Ishikawa (cell line): ENCODE measurements around the gene SUMF2.

Source experiments
- CEBPB ChIP-seq: IDR thresholded peaks from 2 replicates; pipeline ENCODE4 v1.6.1; 2012
- CREB1 ChIP-seq: IDR thresholded peaks from 2 replicates; pipeline ENCODE4 v1.6.1; 2012; ENCODE audit warnings: low read depth
- EGR1 ChIP-seq: IDR thresholded peaks from 2 replicates; pipeline ENCODE4 v1.6.1; 2012
- EP300 ChIP-seq: IDR thresholded peaks from 2 replicates; pipeline ENCODE4 v1.6.1; 2012; ENCODE audit warnings: borderline replicate concordance
- FOXM1 ChIP-seq: IDR thresholded peaks from 2 replicates; pipeline ENCODE4 v1.6.1; 2012; ENCODE audit warnings: low read depth, borderline replicate concordance
- NFIC ChIP-seq: IDR thresholded peaks from 2 replicates; pipeline ENCODE4 v1.6.1; 2012
- RAD21 ChIP-seq: IDR thresholded peaks from 2 replicates; pipeline ENCODE4 v1.6.1; 2012; ENCODE audit warnings: low read depth
- REST ChIP-seq: IDR thresholded peaks from 2 replicates; pipeline ENCODE4 v1.6.1; 2012; ENCODE audit warnings: low read depth, mild to moderate bottlenecking
- TAF1 ChIP-seq: IDR thresholded peaks from 2 replicates; pipeline ENCODE4 v1.6.1; 2012; ENCODE audit warnings: low read depth, mild to moderate bottlenecking
- TCF12 ChIP-seq: IDR thresholded peaks from 2 replicates; pipeline ENCODE4 v1.6.1; 2012; ENCODE audit warnings: low read depth
- TEAD4 ChIP-seq: IDR thresholded peaks from 2 replicates; pipeline ENCODE4 v1.6.1; 2012
- USF1 ChIP-seq: IDR thresholded peaks from 2 replicates; pipeline ENCODE4 v1.6.1; 2012
- YY1 ChIP-seq: IDR thresholded peaks from 2 replicates; pipeline ENCODE4 v1.6.1; 2012; ENCODE audit warnings: low read depth
- ZBTB7A ChIP-seq: IDR thresholded peaks from 2 replicates; pipeline ENCODE4 v1.6.1; 2012; ENCODE audit warnings: low read depth
- TF ChIP-seq, protein P1 (sequence below): IDR thresholded peaks from 2 replicates; pipeline ENCODE4 v1.6.1; 2012

SUMF2 gene

GRCh38 chr7:56074371-56074791 is 10.3 kb downstream of the SUMF2 start:
- TF ChIP-seq EP300 (no peak), TEAD4 (no peak), ZBTB7A (no peak), TCF12 (no peak), FOXM1 (no peak), TAF1 (no peak), NFIC (peak; percentile 23; the same call in 1 of the 2 replicates), EGR1 (no peak), RAD21 (peak; percentile 90)
- TF ChIP-seq, protein P1, sequence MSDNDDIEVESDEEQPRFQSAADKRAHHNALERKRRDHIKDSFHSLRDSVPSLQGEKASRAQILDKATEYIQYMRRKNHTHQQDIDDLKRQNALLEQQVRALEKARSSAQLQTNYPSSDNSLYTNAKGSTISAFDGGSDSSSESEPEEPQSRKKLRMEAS = no peak; the same call in 1 of the 2 replicates

- TF ChIP-seq ZBTB7A (no peak), TAF1 (no peak)
Observed at GRCh38 chr7:56077681-56078080, 13.6 kb downstream of the SUMF2 start.

GRCh38 chr7:56078196-56078595 is 14.1 kb downstream of the SUMF2 start:
- TF ChIP-seq NFIC = no peak
- TF ChIP-seq USF1 = no peak
- TF ChIP-seq, protein P1 = no peak
- TF ChIP-seq EGR1 = no peak
- TF ChIP-seq FOXM1 = no peak
- TF ChIP-seq TAF1 = no peak
- no peak for TF ChIP-seq EP300
- no peak for TF ChIP-seq YY1

- TF ChIP-seq NFIC (no peak), CEBPB (no peak), TCF12 (no peak)
- TF ChIP-seq, protein P1 = no peak
Observed at GRCh38 chr7:56079450-56080185, 15.5 kb downstream of the SUMF2 start.

DNA sequence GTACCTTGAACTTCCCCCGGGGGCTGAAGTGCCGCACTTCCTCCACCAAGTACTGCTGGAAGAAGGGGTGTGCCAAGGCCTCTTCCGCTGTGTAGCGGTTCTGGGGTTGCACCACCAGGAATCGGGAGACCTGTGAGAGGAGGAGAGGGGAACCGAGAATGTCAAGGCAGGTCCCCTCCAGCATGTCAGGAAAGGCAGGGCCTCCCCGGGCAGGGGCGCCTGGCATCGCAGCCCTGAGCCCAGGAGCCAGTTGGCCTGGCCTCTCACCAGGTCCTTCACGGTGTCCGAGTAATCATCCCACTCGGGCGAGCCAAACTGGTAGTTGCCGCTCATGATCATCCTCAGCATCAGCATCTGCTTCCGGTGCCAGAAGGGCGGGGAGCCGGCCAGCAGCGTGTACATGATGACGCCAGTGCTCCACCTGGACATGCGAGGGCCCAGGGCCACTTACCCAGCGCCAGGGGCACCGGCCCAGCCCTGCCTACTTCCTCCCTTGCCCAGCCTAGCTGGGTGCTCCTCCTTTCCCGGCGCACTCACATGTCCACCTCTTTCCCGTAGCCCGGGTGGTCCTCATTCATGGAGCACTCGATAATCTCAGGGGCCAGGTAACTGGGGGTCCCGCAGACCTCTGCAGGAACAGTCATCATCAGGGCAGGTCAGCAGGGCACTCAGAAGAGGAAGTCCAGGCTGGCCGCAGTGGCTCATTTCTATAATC is 17.7 kb downstream of the SUMF2 start:
- no peak for TF ChIP-seq CREB1
- TF ChIP-seq YY1 = no peak
- no peak for TF ChIP-seq FOXM1
- TF ChIP-seq, protein P1 = no peak
- TF ChIP-seq RAD21 = no peak
- TF ChIP-seq CEBPB = no peak
- no peak for TF ChIP-seq EGR1
- TF ChIP-seq TEAD4 = no peak
- TF ChIP-seq TAF1 = no peak
- no peak for TF ChIP-seq TCF12
- TF ChIP-seq USF1 = no peak
- no peak for TF ChIP-seq REST
- TF ChIP-seq NFIC = no peak
- no peak for TF ChIP-seq EP300
- no peak for TF ChIP-seq ZBTB7A

- no peak for TF ChIP-seq CREB1
- TF ChIP-seq NFIC = no peak
- no peak for TF ChIP-seq EP300
- TF ChIP-seq USF1 = no peak
- TF ChIP-seq EGR1 = no peak
- TF ChIP-seq REST = no peak
- no peak for TF ChIP-seq TEAD4
- TF ChIP-seq FOXM1 = no peak
- no peak for TF ChIP-seq CEBPB
Observed at GRCh38 chr7:56083150-56083785, 19.2 kb downstream of the SUMF2 start.
